ENCODE data around the gene NDUFAF8. TPM values are rescaled to one million over a fixed set of nuclear protein-coding genes. Genes with fewer than 3 reads are reported as not detected.

Gene NDUFAF8
- total and polyA plus RNA-seq, 2 donors (not counting 1 experiment from before 2014, with no cell fraction given) = 41.7 to 42.6 TPM

- Histone ChIP-seq H3K9me3 (ENCODE audit: control extremely low read depth in 1 of 3, control insufficient read depth in 2 of 3, insufficient read depth in 1 of 3, low read length in 2 of 3) (no peaks in the 10 kb centered on the region), H3K4me1 (ENCODE audit: control insufficient read depth in 2 of 2, insufficient read depth in 2 of 2, low read length in 2 of 2) (peaks cover 0 to 11% of the 10 kb centered on the region in 2 donors), H4K20me1 (ENCODE audit: control insufficient read depth, insufficient read depth, low read length, poor library complexity, severe bottlenecking) (peaks cover 61% of the 10 kb centered on the region), H3K9ac (ENCODE audit: low read length) (no peak overlapping the region), H3K4me3 (ENCODE audit: control extremely low read depth in 1 of 5, extremely low read depth in 1 of 5, insufficient read depth in 1 of 5, low read depth in 2 of 5, low read length in 4 of 5) (no peak overlapping the region), H3K27me3 (replicated peaks in 1 of 4; ENCODE audit: control extremely low read depth in 1 of 4, control insufficient read depth in 3 of 4, insufficient read depth in 4 of 4, low read length in 3 of 4) (no peaks in the 10 kb centered on the region), H2AFZ (ENCODE audit: insufficient read depth, low read depth, low read length, poor library complexity, severe bottlenecking) (no peak overlapping the region), H3K27ac (ENCODE audit: low read length in 2 of 2) (no peak overlapping the region), H3K36me3 (replicated peaks in 1 of 2; ENCODE audit: control extremely low read depth in 1 of 2, control insufficient read depth in 1 of 2, extremely low read depth in 1 of 2, insufficient read depth in 2 of 2, low read length in 1 of 2) (peaks cover 0 to 45% of the 10 kb centered on the region in 2 experiments), H3K4me2 (replicated peaks; ENCODE audit: low read depth, low read length, poor library complexity, severe bottlenecking) (no peak overlapping the region), H3K79me2 (ENCODE audit: control insufficient read depth, insufficient read depth, low read length) (peaks cover 15% of the 10 kb centered on the region)
- Mint-ChIP-seq H3K4me3 (no peak overlapping the region), H3K9me3 (ENCODE audit: insufficient read depth) (no peaks in the 10 kb centered on the region), H3K27ac (no peak overlapping the region), H3K27me3 (no peaks in the 10 kb centered on the region), H3K4me1 (peaks cover 7% of the 10 kb centered on the region)
- ChIA-PET POLR2A (no interaction called here), CTCF (interaction anchor here (0.6 to 1.6 kb wide), 2 partner anchors 234 kb away, joined by 3 to 7 read pairs; no protein-coding TSS in a partner anchor)
- no peak for TF ChIP-seq EZH2 (IDR thresholded peaks at IDR 0.05; ENCODE audit: borderline replicate concordance, insufficient read depth, low read depth, low read length, poor library complexity, severe bottlenecking)
- TF ChIP-seq CTCF (IDR thresholded peaks at IDR 0.05) = no peak
- ATAC-seq (ENCODE audit: low read depth) = no peak
- DNase-seq = no peak
- WGBS (ENCODE audit: insufficient coverage) = 83% methylated on average over 31 of the region's 31 CpGs
- intact Hi-C loops (cut with micrococcal nuclease) = loop anchor here (5.0 to 10.0 kb wide), 2 partner anchors 264 to 302 kb away; partner anchors contain the start of genes ACTG1 and FAAP100
These were observed 11.4 kb downstream of the NDUFAF8 start for GRCh38 chr17:81250286-81251093.

Measured in B cell (primary cell).